ENCODE results near the gene SLC22A6.

DNA sequence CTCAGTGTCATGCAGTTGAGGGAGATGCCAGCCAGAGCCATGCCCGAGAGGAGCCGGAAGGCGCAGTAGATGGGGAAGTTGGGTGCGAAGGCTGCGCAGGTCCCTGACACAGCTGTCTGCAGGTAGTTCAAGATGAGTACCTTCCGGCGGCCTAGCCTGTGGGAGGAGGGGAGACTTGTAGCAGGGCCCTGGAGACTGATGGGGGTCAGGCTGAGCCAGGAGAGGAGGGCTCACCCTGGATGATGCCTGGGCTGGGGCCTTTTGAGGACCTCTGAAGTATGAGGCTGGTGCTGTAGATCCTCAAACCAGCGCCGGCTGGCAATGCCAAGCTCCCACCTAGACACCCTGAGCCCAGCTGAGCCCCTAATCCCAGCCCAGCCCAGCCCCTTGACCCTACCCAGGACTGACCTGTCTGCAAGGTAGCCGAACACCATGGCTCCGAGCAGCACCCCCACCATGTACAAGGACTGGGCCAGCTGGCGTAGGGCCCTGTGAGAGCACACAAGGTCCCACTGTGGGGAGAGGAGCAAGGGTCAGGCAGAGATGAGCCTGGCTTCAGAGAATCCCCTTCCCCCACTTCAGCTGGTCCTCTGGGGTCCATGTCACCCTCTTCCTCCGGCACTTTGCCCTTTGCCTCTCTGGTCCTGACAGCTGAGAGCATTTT is 1.1 kb downstream of the SLC22A6 start:
- TF ChIP-seq, protein P1, sequence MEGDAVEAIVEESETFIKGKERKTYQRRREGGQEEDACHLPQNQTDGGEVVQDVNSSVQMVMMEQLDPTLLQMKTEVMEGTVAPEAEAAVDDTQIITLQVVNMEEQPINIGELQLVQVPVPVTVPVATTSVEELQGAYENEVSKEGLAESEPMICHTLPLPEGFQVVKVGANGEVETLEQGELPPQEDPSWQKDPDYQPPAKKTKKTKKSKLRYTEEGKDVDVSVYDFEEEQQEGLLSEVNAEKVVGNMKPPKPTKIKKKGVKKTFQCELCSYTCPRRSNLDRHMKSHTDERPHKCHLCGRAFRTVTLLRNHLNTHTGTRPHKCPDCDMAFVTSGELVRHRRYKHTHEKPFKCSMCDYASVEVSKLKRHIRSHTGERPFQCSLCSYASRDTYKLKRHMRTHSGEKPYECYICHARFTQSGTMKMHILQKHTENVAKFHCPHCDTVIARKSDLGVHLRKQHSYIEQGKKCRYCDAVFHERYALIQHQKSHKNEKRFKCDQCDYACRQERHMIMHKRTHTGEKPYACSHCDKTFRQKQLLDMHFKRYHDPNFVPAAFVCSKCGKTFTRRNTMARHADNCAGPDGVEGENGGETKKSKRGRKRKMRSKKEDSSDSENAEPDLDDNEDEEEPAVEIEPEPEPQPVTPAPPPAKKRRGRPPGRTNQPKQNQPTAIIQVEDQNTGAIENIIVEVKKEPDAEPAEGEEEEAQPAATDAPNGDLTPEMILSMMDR (conservative IDR thresholded peaks at IDR 0.05) = no peak
- no peak for TF ChIP-seq EZH2 (IDR thresholded peaks at IDR 0.05; ENCODE audit: low read depth)

Data from PC-9 (cell line).